NB4 (cell line): ENCODE data around the gene TYRP1.

Experiments used
- CTCF ChIP-seq: IDR thresholded peaks from one replicate; pipeline ENCODE4 v1.5.1; 2012; ENCODE audit warnings: low read depth, low read length
- MYC ChIP-seq: IDR thresholded peaks from 2 replicates; pipeline ENCODE4 v1.6.1; 2011; ENCODE audit warnings: low read depth, low read length

- TF ChIP-seq MYC (no peak), CTCF (no peak)
Measured at GRCh38 chr9:12720551-12720950, 27.4 kb downstream of the TYRP1 start.
